B cell (primary cell): ENCODE data around the gene RFX4.

Experiments
- EZH2 ChIP-seq: IDR thresholded peaks from 2 replicates; pipeline ENCODE4 v1.6.1; 2012; ENCODE audit warnings: borderline replicate concordance, low read depth, mild to moderate bottlenecking, moderate library complexity, low read length; ENCODE audit not compliant: insufficient read depth, poor library complexity, severe bottlenecking
- TF ChIP-seq, protein P1 (sequence below): fragments of 200-600 bp; IDR thresholded peaks from one replicate; pipeline ENCODE4 v1.8.0; 2022; ENCODE audit warnings: antibody characterized with exemption, mild to moderate bottlenecking

DNA sequence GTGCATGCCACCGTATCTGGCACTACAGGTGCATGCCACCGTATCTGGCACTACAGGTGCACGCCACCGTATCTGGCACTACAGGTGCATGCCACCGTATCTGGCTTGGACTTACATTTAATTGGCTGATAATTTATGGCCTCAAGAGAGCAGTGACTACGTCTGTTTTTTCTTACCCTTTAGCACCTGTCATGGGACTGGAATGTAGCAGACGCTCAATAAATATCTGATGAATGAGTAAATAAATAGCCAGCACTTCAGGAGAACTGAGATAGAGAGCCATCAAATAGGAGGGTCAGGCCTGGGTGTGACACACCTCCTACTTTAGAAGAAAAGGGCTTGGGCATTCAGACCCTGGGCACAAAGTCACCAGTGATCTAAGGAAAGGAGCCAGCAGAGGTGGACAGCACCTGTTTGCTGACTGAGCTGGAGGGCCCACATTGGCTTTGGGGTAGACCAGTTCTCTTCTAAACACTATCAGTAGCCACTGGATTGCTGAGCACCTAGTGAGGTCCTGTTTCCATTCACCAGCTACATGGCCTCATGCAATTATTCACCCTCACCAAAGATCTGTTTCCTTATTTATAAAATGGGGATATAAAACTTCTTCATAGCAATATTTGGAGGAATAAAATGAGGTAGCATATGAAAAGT is 50.1 kb downstream of the RFX4 start:
- TF ChIP-seq, protein P1, sequence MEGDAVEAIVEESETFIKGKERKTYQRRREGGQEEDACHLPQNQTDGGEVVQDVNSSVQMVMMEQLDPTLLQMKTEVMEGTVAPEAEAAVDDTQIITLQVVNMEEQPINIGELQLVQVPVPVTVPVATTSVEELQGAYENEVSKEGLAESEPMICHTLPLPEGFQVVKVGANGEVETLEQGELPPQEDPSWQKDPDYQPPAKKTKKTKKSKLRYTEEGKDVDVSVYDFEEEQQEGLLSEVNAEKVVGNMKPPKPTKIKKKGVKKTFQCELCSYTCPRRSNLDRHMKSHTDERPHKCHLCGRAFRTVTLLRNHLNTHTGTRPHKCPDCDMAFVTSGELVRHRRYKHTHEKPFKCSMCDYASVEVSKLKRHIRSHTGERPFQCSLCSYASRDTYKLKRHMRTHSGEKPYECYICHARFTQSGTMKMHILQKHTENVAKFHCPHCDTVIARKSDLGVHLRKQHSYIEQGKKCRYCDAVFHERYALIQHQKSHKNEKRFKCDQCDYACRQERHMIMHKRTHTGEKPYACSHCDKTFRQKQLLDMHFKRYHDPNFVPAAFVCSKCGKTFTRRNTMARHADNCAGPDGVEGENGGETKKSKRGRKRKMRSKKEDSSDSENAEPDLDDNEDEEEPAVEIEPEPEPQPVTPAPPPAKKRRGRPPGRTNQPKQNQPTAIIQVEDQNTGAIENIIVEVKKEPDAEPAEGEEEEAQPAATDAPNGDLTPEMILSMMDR, result no peak
- TF ChIP-seq EZH2, result no peak
